ENCODE measurements around the gene SLC39A13.

DNA sequence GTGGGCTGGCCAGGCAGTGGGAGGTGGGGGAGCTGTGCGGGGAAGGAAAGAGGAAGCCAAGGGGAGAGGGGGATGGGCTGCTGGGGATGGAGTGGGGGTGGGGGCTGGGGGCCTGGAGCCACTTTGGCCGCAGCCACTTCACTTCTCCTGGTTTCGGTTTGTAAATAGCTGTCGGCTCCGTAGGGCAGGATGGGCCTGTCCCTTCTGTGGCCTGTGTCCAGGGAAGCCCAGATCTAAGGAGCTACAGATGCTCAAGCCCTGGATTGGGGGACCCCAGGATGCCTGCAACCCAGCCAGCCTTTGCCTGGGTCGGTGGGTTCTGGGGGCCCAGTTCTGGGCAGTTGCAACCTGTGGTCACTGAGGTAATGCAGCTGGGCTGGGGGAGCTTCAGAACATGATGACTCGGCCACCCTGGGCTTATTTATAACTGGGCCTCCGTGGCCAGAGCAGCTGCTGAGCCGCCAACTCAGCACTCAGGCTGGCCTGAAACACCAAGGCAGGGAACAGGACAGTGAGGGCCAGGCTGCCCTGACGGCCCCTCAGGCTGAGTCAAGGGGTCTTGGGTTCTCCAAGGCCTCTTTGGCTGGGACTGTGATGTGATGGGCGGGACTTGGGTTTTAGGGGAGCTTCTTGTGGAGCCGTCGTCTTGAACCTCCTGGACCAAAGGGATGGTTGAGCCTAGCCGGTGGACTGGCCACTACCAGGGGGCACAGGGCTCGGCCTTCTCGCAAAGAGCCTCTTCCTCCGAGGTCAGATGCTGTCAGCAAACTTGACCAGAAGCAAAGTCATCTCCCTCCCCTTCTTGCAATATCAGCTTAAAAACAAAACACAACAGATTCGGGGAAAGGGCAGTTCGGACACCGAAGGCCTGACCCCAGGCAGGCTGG, 15.0 kb upstream of the SLC39A13 start:
- TF ChIP-seq, protein P1, sequence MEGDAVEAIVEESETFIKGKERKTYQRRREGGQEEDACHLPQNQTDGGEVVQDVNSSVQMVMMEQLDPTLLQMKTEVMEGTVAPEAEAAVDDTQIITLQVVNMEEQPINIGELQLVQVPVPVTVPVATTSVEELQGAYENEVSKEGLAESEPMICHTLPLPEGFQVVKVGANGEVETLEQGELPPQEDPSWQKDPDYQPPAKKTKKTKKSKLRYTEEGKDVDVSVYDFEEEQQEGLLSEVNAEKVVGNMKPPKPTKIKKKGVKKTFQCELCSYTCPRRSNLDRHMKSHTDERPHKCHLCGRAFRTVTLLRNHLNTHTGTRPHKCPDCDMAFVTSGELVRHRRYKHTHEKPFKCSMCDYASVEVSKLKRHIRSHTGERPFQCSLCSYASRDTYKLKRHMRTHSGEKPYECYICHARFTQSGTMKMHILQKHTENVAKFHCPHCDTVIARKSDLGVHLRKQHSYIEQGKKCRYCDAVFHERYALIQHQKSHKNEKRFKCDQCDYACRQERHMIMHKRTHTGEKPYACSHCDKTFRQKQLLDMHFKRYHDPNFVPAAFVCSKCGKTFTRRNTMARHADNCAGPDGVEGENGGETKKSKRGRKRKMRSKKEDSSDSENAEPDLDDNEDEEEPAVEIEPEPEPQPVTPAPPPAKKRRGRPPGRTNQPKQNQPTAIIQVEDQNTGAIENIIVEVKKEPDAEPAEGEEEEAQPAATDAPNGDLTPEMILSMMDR (IDR thresholded peaks at IDR 0.05; ENCODE audit: insufficient read depth, low read length, poor library complexity, severe bottlenecking), result no peak
- TF ChIP-seq EZH2phosphoT487 (conservative IDR thresholded peaks at IDR 0.05; ENCODE audit: low read length), result no peak

Measured in SU-DHL-6 (cell line).